ENCODE results near the gene CDH24. TPM values are rescaled to one million over a fixed set of nuclear protein-coding genes. Genes with fewer than 3 reads are reported as not detected.

The CDH24 gene
- total and polyA plus RNA-seq, 10 of the 15 experiments (the other 5 are each of a cell fraction or from before 2014, with no cell fraction given): 0.10 to 1.5 (median 0.45) TPM; not detected in 2

- TF ChIP-seq CEBPZ (IDR thresholded peaks at IDR 0.05; ENCODE audit: low read depth, low read length): no peak
- TF ChIP-seq ZZZ3 (IDR thresholded peaks at IDR 0.05; ENCODE audit: control insufficient read depth, insufficient read length, low read depth): no peak
- TF ChIP-seq ATF3 (IDR thresholded peaks at IDR 0.05; ENCODE audit: borderline replicate concordance, extremely low read depth, low read depth, low read length): no peak
- no peak for TF ChIP-seq CBX5 (IDR thresholded peaks at IDR 0.05; ENCODE audit: low read depth)
- TF ChIP-seq YY1 (IDR thresholded peaks at IDR 0.05; ENCODE audit: low read depth, low read length): peak; percentile 68; the same call in 1 of the 2 replicates
- TF ChIP-seq DPF2 (IDR thresholded peaks at IDR 0.05): 0 out of 2 replicates have a peak, but pooled peaks have one; percentile 50
- no peak for TF ChIP-seq E2F4 (IDR thresholded peaks at IDR 0.05; ENCODE audit: low read depth, low read length)
- TF ChIP-seq RAD21 (IDR thresholded peaks at IDR 0.05; ENCODE audit: insufficient read depth, low read depth, low read length): peak; percentile 78
- no peak for TF ChIP-seq SIX5 (IDR thresholded peaks at IDR 0.05; ENCODE audit: low read depth, low read length, severe bottlenecking)
- no peak for TF ChIP-seq NFXL1 (IDR thresholded peaks at IDR 0.05; ENCODE audit: borderline replicate concordance)
- TF ChIP-seq TCF12 (IDR thresholded peaks at IDR 0.05; ENCODE audit: low read depth, low read length): peak; percentile 16; the same call in 1 of the 2 replicates
- TF ChIP-seq ZBTB33 (IDR thresholded peaks at IDR 0.05): no peak
- no peak for TF ChIP-seq HDAC2 (IDR thresholded peaks at IDR 0.05)
- TF ChIP-seq SMARCA5 (IDR thresholded peaks at IDR 0.05): peak; percentile 23; the same call in 1 of the 2 replicates
- TF ChIP-seq CUX1 (IDR thresholded peaks at IDR 0.05; ENCODE audit: insufficient replicate concordance, low read depth, low read length): no peak
- 0 out of 2 replicates have a peak, but pooled peaks have one; percentile 11 for TF ChIP-seq CREM (IDR thresholded peaks at IDR 0.05; ENCODE audit: low read depth)
- TF ChIP-seq POU2F2 (IDR thresholded peaks at IDR 0.05; ENCODE audit: borderline replicate concordance, low read depth, low read length): peak; percentile 16; the same call in 1 of the 3 replicates
Measured at GRCh38 chr14:23057757-23058653, 685 bp upstream of the CDH24 start (continued).
